GM21526 (cell line): ENCODE results near the gene TRAM2.

Experiments
- ATAC-seq: cut with Tn5 transposase; IDR thresholded peaks from one replicate; pipeline ENCODE4 v1.9.1; 2021; ENCODE audit warnings: moderate library complexity; ENCODE audit not compliant: unreplicated experiment, low FRiP score

The TRAM2 gene

DNA sequence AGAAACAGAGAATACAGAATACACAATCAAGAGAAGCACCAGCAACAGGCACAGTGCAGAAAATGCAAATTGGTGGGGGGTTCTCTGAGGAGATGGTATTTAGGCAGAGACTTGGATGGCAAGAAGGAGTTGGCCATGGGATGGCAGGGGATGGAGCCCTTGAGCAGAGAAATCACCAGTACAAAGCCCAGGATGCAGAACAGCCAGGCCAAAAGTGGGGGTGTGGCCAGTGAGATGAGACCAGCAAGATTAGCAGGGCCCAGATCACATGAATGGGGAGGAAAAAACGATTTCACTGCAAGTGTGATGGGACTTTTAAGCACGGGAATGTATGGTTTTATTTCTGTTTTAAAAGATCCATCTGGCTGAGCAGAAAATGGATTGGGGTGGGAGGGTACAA, 63.4 kb downstream of the TRAM2 start:
- no peak for ATAC-seq

DNA sequence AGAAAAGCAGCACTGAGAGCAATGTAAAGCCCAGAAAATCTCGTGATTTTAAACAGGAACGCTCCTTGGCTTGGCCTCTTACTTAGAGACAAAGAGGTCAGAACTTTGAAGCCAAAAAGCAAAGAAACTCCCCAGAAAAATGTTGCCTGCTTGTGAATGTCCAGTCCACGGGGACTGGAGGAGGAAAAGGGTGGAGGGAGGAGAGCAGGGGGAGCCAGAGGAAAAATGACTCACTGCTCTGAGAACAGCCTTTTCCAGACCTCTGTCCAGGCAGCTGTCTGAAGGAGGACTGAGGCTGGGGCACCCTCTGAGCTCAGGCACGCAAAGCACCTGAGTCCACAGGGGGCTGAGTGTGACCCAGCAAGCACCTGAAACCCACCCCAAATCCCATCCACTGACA, 64.7 kb downstream of the TRAM2 start:
- no peak for ATAC-seq

DNA sequence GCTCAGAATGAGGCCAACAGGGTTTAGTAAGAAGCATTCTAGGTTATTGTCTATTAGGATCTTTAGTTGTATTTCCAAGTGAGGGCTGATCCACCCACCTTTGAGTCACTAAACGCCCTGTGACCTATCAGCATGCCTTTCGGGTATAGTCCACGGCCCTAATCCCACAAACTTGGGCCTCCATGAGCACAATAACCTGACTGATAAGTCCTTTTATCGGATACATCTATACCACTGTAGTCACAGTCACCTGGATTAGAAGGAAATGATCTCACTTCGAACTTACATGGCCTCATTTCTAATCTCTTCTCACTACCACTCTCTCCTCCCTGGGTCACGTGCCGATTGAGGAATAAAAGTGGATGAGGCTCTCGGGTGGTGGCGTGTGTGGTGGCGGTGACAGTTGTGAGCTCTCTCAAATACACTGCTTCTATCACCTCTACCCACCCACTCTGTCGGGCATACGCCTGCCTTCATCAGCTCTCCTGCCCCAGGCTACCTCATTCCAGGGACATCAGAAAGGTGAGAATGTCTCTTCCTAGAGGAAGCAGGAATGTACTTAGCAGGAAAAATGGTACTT, 65.2 kb downstream of the TRAM2 start:
- ATAC-seq = no peak

DNA sequence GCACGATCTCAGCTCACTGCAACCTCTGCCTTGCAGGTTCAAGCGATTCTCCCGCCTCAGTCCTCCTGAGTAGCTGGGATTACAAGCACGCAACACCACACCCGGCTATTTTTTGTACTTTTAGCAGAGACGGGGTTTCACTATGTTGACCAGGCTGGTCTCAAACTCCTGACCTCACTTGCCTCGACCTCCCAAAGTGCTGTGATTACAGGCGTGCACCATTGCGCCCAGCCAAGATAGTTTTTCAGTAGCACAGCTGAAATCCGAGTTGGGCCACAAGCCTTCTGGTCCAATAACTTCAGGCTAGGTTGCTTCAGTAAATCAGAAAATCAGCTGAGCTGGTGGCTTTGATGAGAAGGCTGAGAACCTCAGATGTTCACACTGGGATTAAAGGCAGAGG, 65.7 kb downstream of the TRAM2 start:
- no peak for ATAC-seq

DNA sequence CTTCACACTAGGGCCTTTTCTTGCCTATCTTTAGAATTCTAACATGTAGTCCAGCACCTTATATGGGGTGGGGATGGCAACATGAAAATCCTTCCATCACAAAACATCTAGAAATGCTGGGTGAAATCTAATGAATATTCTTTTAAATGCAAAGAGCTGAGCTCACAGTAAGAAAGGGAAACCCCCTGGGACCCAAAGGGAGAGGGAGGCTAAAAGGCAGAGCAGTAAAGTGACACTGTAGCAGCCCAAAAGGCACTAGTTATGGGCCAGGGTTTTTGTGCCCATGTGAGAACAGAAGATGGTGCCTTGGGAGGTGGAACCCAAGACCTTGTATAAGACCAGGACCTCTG, 66.7 kb downstream of the TRAM2 start:
- ATAC-seq = no peak

DNA sequence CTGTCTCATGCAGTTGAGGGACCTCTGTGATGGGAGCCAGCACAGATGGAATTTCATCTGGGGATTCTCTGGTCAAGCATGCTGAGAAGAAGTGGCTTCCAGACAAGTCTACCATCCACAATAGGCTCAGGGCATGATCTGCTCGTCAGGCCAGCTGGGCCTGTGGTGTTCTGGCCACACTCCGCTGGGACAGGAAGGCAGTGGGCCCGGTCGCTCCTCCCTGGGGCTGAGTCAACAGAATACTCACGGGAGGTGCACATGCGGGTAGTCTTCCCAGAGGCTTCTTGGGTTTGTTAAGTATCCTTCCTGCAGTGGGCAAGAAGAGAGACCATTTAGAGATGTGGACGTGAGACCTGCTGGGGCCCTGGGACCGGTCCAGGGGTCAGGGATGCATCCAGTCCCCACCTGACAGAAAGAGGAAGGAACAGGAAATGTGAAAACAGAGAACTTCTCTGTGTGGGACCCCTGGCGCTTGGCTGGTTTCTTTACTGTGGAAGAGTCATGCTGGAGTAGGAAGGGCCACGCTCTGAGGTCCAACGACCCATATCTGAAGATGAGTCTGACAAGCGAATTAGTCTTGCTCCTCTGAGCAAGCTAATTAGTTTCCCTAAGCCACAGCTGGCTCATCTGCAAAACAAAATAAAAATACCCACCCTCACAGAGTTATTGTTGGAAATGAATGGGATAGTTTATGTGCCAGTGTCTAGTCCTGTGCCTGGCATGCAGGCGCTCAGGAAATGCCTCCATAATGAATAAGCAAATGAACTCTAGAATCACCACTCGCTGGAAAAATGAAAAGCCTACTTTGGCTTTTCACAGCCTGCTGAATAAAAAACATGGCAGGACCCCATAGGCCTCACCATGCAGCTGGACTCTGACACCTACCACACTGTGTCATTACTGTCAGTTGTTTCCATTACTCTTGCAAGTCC, 67.3 kb downstream of the TRAM2 start:
- no peak for ATAC-seq

DNA sequence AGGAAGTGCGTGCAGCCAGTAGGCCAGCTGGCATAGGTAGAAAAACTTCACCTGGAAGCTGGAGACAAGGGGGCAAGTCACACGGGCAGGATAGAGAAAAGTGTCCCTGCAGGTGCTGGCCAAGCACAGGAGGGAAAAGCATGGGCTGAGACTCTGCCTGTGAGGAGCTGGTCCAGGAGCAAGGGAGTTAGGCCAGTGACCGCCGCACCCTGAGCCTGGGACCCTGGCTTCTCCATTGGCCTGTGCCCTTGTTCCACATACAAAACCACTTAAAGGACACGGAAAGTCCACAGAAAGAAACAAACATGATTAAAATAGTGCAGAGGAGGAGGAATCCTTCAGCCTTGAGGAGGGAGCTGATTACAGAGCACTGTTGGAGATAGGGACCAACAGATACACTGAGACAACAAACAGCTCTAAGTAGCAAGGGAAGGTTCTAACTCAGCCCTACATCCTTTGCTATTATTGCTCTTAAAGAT, 68.6 kb downstream of the TRAM2 start:
- no peak for ATAC-seq

DNA sequence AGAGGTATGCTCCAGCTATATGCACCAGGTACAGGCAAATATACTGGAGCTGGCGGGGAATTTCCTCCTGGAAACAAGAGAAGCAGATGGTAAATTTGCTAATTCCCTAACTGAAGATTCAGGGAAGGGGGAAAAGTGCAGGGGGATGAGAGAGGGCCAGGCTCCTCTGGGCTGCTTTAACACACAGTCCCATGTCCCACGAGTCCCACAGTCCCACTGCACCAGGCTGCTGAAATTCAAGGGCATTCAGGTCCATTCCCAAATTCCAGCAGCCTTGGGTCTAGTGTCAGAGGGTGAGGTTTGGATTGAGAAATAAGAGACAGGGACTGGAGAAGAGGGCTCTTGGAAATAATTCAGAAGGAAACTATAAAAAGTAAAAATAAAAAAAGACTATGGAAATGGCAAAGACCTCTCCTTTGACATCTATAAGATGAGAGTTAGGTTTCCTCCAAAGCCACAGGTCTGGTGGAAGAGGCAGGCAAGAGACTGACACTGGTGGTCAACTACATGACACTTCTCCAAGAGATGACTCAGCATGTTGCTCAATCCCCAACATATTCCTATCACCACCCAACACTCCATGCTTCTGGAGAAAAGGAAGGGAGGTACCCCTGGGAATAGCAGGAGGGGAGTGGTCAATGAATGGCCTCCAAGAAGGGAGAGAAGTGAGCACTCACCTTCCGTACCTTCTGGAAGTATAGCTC, 69.2 kb downstream of the TRAM2 start:
- no peak for ATAC-seq

DNA sequence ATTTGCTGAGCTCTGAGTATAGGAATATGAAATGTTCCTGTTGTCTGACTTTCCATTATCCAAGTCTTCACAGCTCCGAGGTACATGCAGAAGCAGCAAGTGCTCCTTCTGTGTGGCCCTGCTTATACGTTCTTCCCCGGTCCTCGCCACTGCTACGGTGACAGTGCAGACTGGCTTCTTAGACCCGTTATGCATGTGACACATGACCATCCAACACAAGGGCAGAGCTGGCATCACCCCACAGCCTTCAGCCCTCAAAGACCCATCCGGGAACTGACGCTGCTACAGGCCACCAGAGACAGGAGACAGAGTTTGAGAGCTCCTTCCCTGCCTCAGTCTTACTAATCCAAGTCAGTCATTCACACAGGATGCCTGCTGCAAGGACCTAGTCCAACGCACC, 70.4 kb downstream of the TRAM2 start:
- ATAC-seq = no peak

DNA sequence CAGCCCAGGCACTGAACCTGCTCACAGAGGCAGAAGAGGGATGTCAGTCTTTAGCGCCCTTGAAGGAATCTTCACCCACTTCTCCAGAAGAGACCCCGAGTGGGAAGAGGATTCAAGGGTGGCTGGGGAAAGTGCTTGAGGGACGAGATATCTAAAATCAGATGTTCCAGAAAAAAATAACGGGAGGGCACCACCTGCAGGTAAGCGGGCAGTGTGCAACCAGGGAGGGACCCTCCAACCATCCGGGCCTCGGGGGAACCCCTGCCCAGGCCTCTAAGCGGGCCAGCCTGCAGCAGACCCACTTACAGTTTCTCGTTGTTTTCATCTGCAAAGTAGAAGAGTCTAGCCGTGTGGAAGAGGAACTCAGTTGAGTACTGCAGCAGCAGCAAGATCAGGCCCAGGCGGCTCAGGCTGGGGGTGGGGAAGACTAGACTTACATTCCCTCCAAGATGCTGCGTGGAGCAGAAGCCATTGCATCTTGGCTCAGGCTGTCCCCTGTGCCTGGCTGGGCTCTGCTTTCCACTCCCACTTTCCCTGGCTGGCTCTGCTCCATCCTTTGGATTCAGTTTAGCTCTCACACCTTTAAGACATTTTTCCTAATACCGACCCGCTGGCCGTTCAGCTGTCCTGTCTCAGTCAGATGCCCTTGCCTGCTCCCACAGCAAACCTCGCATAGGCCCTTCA, 71.0 kb downstream of the TRAM2 start:
- ATAC-seq = no peak

DNA sequence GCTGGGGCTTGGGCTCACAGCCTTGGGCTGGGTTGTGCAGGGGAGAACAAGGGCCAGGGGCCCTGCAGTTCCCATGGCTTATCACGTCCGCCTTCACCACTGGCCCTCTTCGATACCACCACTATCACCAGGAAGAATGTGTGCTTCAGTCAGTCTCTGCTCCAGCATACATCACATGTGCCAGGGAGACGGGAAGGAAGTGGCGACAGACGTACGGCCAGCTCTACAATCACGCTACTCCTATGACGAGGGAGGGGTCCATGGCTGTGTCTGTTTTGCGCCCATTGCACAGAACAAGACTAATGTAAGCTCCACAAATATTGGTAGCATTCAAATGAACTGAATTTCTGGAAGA, 72.1 kb downstream of the TRAM2 start:
- no peak for ATAC-seq

DNA sequence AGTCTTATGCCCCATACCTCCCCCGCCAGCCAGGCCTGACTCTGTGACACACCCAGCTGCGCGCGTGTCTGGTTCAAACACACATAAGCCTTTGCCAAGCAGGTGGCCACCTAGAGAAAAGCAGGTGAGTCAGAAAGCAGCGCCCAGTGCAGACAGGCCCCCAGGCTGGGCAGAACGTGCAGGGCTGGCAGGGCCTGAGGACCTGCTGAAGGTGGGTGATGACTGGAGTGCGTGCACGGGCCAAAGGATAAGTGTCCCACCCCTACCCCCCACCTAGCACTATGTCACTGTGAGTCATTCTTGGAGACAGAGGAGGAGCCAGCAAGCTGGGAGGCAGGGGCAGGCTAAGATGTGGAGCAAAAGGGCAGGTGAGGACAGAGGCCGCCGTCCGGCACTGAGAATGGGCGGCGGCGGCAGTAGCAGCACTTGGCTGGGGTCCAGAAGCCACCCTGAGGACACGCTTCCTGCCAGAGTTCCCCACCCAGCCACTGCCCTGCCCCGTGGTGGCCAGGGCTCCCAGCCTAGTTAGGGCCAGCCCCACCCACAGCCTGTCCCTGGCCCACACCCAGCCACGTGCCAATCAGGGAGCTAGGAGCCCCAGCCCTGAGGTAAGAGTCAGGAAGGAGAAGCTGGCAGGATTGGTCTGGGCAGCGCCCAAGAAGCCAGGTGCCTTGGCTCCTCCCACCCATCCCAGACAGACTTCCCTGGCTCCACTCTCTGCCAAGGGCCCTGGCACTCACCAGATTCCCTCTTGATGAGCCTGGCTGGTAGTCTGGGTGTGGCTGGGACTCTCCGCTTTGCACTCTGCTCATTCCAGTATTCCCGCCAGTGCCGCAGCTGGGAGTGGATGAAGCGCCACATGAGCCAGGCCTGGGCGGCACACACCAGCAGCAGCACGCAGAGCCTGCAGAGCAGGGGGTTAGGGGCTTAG, 72.7 kb downstream of the TRAM2 start:
- no peak for ATAC-seq

DNA sequence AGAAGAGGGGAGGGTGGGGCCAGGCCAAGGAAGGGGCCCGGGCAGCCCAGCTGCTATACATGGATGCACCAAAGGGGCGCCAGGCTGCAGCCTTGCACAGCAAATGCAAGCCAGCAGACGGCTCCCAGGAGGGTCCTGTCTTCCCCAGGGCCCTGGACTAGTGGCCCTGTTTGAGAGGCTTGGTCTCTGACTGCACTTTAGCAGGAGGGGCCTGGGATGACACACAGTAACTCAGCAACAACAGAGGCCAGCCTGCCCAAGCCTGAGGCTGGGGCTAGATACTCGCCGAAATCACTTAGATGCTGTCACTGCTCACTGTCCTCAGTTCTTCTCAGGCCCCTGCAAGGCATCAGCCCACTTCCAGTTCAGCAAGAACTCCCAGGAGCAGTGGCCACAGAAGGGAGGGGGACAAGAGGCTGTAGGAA, 73.5 kb downstream of the TRAM2 start:
- no peak for ATAC-seq

DNA sequence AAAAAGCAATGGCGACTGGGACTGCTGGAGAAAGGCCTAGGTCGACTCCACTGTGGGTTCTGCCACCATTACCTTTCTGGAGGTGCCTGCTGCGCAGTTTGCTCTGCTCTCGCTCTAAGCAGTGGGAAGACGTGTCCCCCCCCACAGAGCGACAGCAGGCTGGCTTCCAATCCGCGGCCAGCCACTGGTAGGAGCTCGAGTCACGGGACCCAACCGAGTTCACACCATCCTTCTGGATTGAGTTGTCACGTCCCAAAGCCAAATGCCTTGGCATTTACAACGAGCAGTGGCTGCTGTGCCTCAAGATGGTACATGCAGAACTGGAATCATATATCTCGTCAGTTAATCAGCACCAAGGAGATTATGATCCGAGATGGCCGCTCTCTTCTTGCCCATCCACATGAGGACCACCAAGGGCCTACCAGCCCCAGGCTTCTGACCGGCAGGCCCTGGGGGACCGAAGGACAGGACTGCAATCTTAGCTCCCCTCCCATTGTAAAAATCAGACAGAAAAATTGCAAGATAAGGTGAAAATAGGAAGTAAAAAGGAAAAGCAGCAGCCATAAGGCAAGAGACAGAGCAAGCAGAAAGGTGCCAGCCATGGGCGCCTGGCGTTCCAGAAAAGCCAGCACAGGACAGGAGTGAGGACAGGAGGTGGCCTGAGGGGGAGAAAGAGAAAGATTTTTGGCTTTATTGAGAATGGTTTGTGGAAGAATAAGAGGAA, 74.4 kb downstream of the TRAM2 start:
- ATAC-seq = no peak

DNA sequence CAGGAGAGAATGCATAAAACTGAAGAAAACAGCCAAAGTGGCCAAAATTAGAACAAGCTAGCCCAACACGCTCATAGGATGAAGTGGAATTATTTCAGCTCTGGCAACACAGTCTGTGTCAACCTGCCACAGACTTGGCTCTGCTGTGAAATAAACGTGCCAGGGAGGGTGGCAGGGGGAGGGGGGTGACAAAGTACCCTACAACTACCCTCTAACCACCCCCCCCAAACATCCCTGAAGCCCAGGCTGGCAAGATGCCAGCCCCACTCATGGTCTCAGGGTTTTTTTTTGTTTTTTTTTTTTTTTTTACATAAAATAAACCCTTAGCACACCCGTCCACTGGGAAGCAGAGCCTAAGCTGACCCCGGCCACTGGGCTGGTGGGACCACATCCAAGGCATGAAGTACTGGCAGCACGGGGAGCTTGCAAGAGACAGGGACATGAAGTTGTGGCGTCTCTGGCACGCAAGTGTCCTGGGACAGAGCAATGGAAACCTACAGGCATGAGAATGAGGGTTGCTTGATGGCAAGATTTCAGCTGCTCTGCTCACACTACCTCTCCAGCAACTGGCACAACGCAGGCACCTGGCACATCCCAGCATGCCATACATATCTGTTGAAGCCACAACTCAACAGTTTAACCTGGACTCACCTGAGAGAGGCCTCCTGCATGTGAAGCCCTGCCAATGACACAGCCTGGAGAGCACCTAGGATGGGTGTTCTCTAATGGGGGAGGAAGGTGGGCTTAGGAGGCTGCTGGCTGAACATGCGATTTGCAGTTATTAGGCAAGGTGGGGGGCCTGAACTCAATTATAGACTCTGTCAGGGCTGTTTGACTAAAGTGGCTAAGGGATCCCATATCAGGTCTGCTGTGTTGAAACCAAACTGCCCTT, 76.4 kb downstream of the TRAM2 start:
- ATAC-seq = no peak

DNA sequence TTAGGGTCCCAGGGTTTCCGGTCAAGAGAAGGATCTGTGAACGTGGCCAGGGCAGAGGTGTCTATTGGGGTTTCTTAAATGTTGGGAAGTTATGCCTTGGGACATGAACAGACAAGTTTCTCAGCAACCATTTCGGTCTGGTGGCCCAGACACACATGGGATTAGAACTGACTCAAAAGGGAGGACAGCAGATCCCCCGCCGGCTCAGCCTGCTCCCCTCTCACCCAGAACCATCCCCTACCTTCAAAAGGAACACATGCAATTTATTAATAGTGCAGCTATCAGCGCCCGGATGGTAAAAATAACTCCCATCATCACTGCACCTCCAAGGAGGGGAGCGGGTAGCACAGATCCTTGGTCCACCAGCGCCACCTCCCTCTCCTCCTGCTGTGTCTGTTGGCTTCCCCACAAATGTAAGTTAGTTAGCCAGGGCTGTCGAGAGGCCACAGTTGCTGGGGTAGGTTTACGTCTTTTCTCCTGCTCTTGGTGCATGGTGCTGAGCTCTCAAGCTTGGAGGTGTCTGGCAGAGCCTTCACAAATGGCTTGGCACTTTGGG, 77.1 kb downstream of the TRAM2 start:
- ATAC-seq = no peak

DNA sequence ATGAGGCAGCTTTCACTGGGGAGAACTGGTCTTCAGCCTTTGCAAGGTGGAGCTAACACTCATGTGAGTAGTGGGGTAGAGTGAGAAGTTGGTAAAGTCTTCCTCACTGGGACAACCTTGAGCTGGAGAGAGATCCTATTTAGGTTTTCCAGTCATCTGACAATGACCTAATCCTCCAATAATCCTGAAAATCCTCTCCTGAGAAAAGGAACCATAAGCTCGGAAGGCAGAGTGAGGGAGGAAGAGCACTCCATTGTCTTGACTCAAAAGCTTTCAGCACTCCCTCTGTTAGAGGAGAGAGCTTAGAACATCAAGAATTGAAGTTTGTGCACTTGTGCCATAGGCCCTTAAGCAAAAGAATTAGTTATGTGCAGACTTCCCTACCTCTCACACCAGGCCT, 77.8 kb downstream of the TRAM2 start:
- ATAC-seq = no peak

DNA sequence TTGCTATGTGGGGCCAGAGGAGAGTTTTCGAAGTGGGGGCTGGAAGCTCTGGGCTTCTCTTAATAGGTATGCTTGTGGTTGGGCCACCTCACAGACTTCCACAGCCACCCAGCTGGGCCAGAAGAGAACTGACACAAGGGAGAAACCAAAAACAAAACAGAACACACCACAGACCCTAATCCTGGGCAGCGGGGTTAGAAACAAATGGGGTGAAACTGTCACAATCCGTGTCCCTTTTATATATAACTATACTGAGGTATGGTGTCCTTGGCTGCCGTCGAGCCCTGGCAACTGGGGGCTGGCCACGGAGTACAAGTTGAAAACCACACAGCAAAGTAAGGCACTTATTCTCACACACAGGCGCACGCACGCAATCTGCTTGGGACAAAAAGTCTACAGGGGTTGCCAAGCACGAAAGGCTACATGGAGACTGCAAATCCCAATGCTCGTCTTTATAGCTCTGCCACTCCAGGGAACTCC, 78.3 kb downstream of the TRAM2 start:
- peak; percentile 46 for ATAC-seq
